ENCODE measurements around the gene HDAC4.

Gene HDAC4

GRCh38 chr2:239369631-239370161 lies 31.1 kb downstream of the HDAC4 start:
- TF ChIP-seq, protein P1, sequence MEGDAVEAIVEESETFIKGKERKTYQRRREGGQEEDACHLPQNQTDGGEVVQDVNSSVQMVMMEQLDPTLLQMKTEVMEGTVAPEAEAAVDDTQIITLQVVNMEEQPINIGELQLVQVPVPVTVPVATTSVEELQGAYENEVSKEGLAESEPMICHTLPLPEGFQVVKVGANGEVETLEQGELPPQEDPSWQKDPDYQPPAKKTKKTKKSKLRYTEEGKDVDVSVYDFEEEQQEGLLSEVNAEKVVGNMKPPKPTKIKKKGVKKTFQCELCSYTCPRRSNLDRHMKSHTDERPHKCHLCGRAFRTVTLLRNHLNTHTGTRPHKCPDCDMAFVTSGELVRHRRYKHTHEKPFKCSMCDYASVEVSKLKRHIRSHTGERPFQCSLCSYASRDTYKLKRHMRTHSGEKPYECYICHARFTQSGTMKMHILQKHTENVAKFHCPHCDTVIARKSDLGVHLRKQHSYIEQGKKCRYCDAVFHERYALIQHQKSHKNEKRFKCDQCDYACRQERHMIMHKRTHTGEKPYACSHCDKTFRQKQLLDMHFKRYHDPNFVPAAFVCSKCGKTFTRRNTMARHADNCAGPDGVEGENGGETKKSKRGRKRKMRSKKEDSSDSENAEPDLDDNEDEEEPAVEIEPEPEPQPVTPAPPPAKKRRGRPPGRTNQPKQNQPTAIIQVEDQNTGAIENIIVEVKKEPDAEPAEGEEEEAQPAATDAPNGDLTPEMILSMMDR (conservative IDR thresholded peaks at IDR 0.05; ENCODE audit: control insufficient read depth, insufficient read depth, low read depth, low read length) = no peak
- no peak overlapping the region for H3K4me3 ChIP-seq (ENCODE audit: control insufficient read depth, low read depth, low read length)

GRCh38 chr2:239368906-239369552 lies 31.8 kb downstream of the HDAC4 start:
- no peak overlapping the region for H3K4me3 ChIP-seq (ENCODE audit: control insufficient read depth, low read depth, low read length)
- DNase-seq (ENCODE audit: low read depth) = no peak
- TF ChIP-seq, protein P1 (conservative IDR thresholded peaks at IDR 0.05; ENCODE audit: control insufficient read depth, insufficient read depth, low read depth, low read length) = no peak

More at GRCh38 chr2:239369631-239370161, 31.1 kb downstream of the HDAC4 start:
- DNase-seq (ENCODE audit: low read depth) = no peak

GRCh38 chr2:239368321-239368720 lies 32.5 kb downstream of the HDAC4 start:
- TF ChIP-seq, protein P1 (conservative IDR thresholded peaks at IDR 0.05; ENCODE audit: control insufficient read depth, insufficient read depth, low read depth, low read length) = no peak
- DNase-seq (ENCODE audit: low read depth) = no peak
- H3K4me3 ChIP-seq (ENCODE audit: control insufficient read depth, low read depth, low read length) = no peak overlapping the region

DNA sequence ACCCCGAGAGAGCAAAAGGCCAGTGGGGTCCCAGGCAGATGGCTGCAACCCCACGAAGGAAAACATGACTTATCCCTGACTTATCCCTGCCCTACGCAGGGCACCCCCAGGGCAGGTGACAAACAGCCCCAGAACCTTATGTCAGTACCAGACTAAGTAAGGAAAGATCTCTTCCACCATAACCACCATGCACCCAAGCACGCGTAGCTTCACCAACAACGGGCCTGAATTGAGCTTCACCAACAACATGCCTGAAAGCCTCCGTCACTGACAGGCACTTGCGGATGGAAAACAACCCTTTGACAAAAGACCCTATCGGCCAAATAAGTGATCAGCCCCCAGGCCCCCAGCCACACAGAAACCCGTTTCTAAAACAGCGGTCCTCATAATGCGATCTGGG lies 34.1 kb downstream of the HDAC4 start:
- H3K4me3 ChIP-seq (ENCODE audit: control insufficient read depth, low read depth, low read length) = no peak overlapping the region
- DNase-seq (ENCODE audit: low read depth) = no peak
- TF ChIP-seq, protein P1 (conservative IDR thresholded peaks at IDR 0.05; ENCODE audit: control insufficient read depth, insufficient read depth, low read depth, low read length) = no peak

DNA sequence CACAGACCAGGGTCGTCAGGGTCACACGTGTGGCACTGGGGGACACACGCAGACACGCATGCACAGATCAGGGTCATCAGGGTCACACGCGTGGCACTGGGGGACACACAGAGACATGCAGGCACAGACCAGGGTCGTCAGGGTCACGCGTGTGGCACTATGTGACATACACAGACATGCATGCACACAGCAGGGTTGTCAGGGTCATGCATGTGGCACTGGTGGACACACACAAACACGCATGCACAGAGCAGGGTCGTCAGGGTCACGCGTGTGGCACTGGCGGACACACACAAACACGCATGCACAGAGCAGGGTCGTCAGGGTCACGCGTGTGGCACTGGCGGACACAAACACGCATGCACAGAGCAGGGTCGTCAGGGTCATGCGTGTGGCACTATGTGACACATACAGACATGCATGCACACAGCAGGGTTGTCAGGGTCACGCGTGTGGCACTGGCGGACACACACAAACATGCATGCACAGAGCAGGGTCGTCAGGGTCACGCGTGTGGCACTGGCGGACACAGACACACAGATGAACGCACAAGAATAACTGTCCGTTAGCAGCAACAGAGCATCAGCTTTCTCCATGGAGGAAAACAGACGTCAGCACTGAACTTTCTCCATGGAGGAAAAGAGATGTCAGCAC lies 34.9 kb downstream of the HDAC4 start:
- DNase-seq (ENCODE audit: low read depth) = no peak
- no peak overlapping the region for H3K4me3 ChIP-seq (ENCODE audit: control insufficient read depth, low read depth, low read length)
- TF ChIP-seq, protein P1 (conservative IDR thresholded peaks at IDR 0.05; ENCODE audit: control insufficient read depth, insufficient read depth, low read depth, low read length) = no peak

- no peak overlapping the region for H3K4me3 ChIP-seq (ENCODE audit: control insufficient read depth, low read depth, low read length)
- DNase-seq (ENCODE audit: low read depth) = no peak
- TF ChIP-seq, protein P1 (conservative IDR thresholded peaks at IDR 0.05; ENCODE audit: control insufficient read depth, insufficient read depth, low read depth, low read length) = no peak
Observed at GRCh38 chr2:239365071-239365781, 35.6 kb downstream of the HDAC4 start.

Data from fibroblast of mammary gland (primary cell).